PC-3 (cell line): ENCODE data around the gene ANKRD42. TPM values are rescaled to one million over a fixed set of nuclear protein-coding genes. Genes with fewer than 3 reads are reported as not detected.

Experiments
- ATAC-seq: fragments of 200-7000 bp; cut with Tn5 transposase; 2 replicates; pipeline ENCODE4 v1.9.1; 2020; ENCODE audit warnings: mild to moderate bottlenecking, moderate library complexity
- BruUV-seq: library from RNA; stranded (reverse); fragments of 400-500 nt; replicated peaks from 2 replicates; lab custom pipeline; 2021; lab: Mats Ljungman, UMichigan
- CTCF ChIA-PET: fragments of 300-600 bp; sonication (Branson Sonifier 250); formaldehyde crosslinking; loops from one replicate; lab custom pipeline; 2022; ENCODE audit warnings: antibody characterized with exemption; lab: Charles Lee
- POLR2A ChIA-PET: fragments of 300-600 bp; sonication (Branson Sonifier 250); formaldehyde crosslinking; loops from one replicate; lab custom pipeline; 2022; ENCODE audit warnings: antibody characterized with exemption; ENCODE audit not compliant: unreplicated experiment; lab: Charles Lee
- DNase-seq: peaks from one replicate; pipeline ENCODE4 v3.0.0-alpha.2; 2015
- H2AFZ ChIP-seq: fragments of 300-600 bp; sonication (generic); 2 replicates; pipeline ENCODE4 v1.6.0; 2016; ENCODE audit warnings: antibody characterized with exemption, low read length
- H3F3A ChIP-seq: fragments of 300-600 bp; sonication (generic); one replicate; pipeline ENCODE4 v1.6.0; 2017; ENCODE audit warnings: antibody characterized with exemption, low read length, control low read depth, mild to moderate bottlenecking; ENCODE audit not compliant: unreplicated experiment
- H3K27ac ChIP-seq: fragments of 300-600 bp; sonication (generic); 2 replicates; pipeline ENCODE4 v1.5.1; 2016; ENCODE audit warnings: mild to moderate bottlenecking, low read length
- H3K27me3 ChIP-seq: fragments of 300-600 bp; sonication (generic); 2 replicates; pipeline ENCODE4 v1.6.1; 2016; ENCODE audit warnings: low read length, mixed read lengths
- H3K36me3 ChIP-seq: fragments of 300-600 bp; sonication (generic); 2 replicates; pipeline ENCODE4 v1.6.1; 2016; ENCODE audit warnings: low read depth, mixed run types, low read length, mixed read lengths
- H3K4me1 ChIP-seq: fragments of 300-600 bp; sonication (generic); 2 replicates; pipeline ENCODE4 v1.5.1; 2016; ENCODE audit warnings: low read length; ENCODE audit not compliant: insufficient read depth
- H3K4me2 ChIP-seq: fragments of 300-600 bp; sonication (generic); 2 replicates; pipeline ENCODE4 v1.6.0; 2016; ENCODE audit warnings: low read length
- H3K4me3 ChIP-seq: fragments of 300-600 bp; sonication (generic); 2 replicates; pipeline ENCODE4 v1.5.1; 2016; ENCODE audit warnings: mild to moderate bottlenecking, low read length, mixed read lengths
- H3K79me2 ChIP-seq: fragments of 300-600 bp; sonication (generic); 2 replicates; pipeline ENCODE4 v1.6.1; 2017; ENCODE audit warnings: low read length, mixed read lengths
- H3K9ac ChIP-seq: fragments of 300-600 bp; sonication (generic); 2 replicates; pipeline ENCODE4 v1.6.0; 2016; ENCODE audit warnings: mild to moderate bottlenecking, low read length
- H3K9me2 ChIP-seq: fragments of 300-600 bp; sonication (generic); replicated peaks from 2 replicates; pipeline ENCODE4 v1.6.1; 2016; ENCODE audit warnings: mixed run types, low read length, mixed read lengths
- H3K9me3 ChIP-seq: fragments of 300-600 bp; sonication (generic); 2 replicates; pipeline ENCODE4 v1.6.1; 2016; ENCODE audit warnings: low read length, mixed read lengths
- H4K20me1 ChIP-seq: fragments of 300-600 bp; sonication (generic); 2 replicates; pipeline ENCODE4 v1.6.1; 2016; ENCODE audit warnings: low read length, mixed read lengths
- EZH2 ChIP-seq: fragments of 300-600 bp; sonication (generic); IDR thresholded peaks from one replicate; pipeline ENCODE4 v1.6.1; 2017; ENCODE audit warnings: antibody characterized with exemption, mild to moderate bottlenecking, low read length; ENCODE audit not compliant: unreplicated experiment
- EZH2phosphoT487 ChIP-seq: fragments of 300-600 bp; sonication (generic); IDR thresholded peaks from 2 replicates; pipeline ENCODE4 v1.6.1; 2018; ENCODE audit warnings: mild to moderate bottlenecking, antibody characterized with exemption, low read length, borderline replicate concordance
- intact Hi-C: fragments of 100-400 bp; cut with micrococcal nuclease; formaldehyde crosslinking; loops from 2 replicates; pipeline ENCODE4 v1.9.0; 2023
- total RNA-seq: library from RNA; depleted of rRNA; stranded (reverse); fragments of >200 nt; gene quantifications from 2 replicates; pipeline ENCODE4 v1.2.3, GENCODE V29; 2014
- TF ChIP-seq, protein P1 (sequence below): fragments of 300-600 bp; sonication (generic); conservative IDR thresholded peaks from 2 replicates; pipeline ENCODE4 v1.5.1; 2017; ENCODE audit warnings: antibody characterized with exemption, low read depth, mild to moderate bottlenecking, low read length

The ANKRD42 gene
- total RNA-seq, 1 experiment from 2014 or later = 11.2 TPM

DNA sequence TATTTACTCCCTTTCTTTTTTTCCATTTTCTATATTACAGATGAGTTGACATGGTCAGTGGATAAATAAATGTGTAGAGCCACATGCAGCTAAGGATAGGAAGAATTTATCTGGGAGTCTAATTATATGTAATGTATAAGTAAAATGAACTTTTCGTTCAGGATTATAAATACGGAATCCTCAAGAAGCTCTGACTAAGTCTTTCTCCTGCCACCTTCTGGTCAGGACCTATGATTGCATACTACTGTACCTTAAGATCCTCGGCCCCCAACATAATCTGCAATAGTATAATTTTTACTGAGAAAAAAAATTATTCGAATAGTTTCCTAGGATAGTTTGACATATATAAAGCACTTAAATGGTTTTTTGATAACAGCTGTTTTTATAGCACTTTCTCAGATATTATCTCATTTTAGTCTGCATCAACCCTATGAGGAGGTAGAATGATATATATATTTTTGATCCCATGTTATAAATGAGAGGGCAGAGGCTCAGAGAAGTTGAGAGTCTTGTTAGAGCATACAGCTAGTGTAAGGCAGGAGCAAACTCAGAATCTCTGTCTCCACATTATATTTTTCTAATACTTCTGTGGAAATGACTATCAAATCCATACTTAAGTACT lies 56.6 kb downstream of the ANKRD42 start:
- ChIA-PET CTCF (interaction anchor here (0.5 to 1.2 kb wide), 7 partner anchors 32 to 471 kb away, joined by 3 to 7 read pairs (median 3); no protein-coding TSS in a partner anchor), POLR2A (no interaction called here)

DNA sequence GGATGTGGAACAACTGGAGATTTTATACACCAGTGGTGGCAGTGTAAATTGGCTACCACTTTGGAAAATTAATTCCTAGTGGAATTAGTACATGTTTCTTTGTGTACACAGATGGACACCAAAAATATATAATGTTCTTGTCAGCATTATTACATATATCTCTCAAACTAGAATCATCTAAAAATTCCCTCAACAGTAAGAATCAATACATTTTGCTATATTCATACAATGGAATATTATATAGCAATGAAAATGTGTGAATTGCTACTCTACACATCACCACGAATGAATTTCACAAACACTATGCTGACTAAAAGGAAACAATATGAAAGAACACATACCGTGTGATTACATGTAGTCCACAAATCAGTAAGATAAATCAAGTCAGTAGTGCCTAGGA lies 58.8 kb downstream of the ANKRD42 start:
- POLR2A ChIA-PET = no interaction called here
- TF ChIP-seq EZH2 (no peak), EZH2phosphoT487 (no peak)
- TF ChIP-seq, protein P1, sequence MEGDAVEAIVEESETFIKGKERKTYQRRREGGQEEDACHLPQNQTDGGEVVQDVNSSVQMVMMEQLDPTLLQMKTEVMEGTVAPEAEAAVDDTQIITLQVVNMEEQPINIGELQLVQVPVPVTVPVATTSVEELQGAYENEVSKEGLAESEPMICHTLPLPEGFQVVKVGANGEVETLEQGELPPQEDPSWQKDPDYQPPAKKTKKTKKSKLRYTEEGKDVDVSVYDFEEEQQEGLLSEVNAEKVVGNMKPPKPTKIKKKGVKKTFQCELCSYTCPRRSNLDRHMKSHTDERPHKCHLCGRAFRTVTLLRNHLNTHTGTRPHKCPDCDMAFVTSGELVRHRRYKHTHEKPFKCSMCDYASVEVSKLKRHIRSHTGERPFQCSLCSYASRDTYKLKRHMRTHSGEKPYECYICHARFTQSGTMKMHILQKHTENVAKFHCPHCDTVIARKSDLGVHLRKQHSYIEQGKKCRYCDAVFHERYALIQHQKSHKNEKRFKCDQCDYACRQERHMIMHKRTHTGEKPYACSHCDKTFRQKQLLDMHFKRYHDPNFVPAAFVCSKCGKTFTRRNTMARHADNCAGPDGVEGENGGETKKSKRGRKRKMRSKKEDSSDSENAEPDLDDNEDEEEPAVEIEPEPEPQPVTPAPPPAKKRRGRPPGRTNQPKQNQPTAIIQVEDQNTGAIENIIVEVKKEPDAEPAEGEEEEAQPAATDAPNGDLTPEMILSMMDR = no peak

More for the DNA sequence above, 56.6 kb downstream of the ANKRD42 start:
- H3F3A ChIP-seq = no peaks in the 10 kb centered on the region
- TF ChIP-seq EZH2phosphoT487 = no peak
- TF ChIP-seq, protein P1 = peak; percentile 89
- no peak overlapping the region for H3K9ac ChIP-seq
- peak; percentile 89 for ATAC-seq
- intact Hi-C loops = loop anchor here (1.0 to 5.0 kb wide), 6 partner anchors 58 to 567 kb away; partner anchors contain the start of gene ANKRD42
- no peaks in the 10 kb centered on the region for H3K27me3 ChIP-seq
- H3K4me1 ChIP-seq = peaks cover 2% of the 10 kb centered on the region; the same call in 1 of the 2 replicates
- peak; percentile 70 for DNase-seq
- no peak overlapping the region for H2AFZ ChIP-seq
- no peaks in the 10 kb centered on the region for H3K79me2 ChIP-seq
- no peak overlapping the region for H3K4me3 ChIP-seq
- no peaks in the 10 kb centered on the region for H4K20me1 ChIP-seq
- BruUV-seq = no TSS peak
- H3K36me3 ChIP-seq = no peaks in the 10 kb centered on the region
- no peaks in the 10 kb centered on the region for H3K9me2 ChIP-seq
- H3K9me3 ChIP-seq = no peaks in the 10 kb centered on the region
- no peak overlapping the region for H3K4me2 ChIP-seq
- H3K27ac ChIP-seq = no peak overlapping the region

DNA sequence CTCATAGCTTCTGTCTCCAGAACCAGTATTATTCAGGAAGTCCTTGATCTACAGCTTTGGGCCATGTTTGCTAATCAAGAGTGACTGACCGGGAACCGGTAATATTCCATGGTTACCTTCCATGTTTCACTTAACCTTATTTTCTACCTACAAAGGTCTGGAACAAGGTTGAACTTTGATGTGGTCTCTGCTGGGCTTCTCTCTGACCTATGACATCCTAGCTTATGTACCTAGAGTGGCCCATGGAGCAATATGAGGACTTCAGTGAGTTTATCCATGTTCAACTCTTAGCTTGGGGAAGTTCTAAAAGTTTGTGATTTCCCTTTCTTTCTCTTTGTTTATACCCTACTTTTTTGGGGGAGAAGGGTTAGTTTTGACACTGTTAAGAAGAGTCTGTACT lies 59.4 kb downstream of the ANKRD42 start:
- DNase-seq = no peak
- Histone ChIP-seq H3K9me3 (no peaks in the 10 kb centered on the region), H3F3A (peaks cover under 1% of the 10 kb centered on the region), H4K20me1 (no peaks in the 10 kb centered on the region), H3K36me3 (no peaks in the 10 kb centered on the region), H3K4me2 (no peak overlapping the region), H2AFZ (no peak overlapping the region), H3K4me1 (peaks cover 28% of the 10 kb centered on the region), H3K9me2 (no peaks in the 10 kb centered on the region), H3K27me3 (no peaks in the 10 kb centered on the region), H3K4me3 (no peak overlapping the region), H3K9ac (no peak overlapping the region), H3K79me2 (no peaks in the 10 kb centered on the region), H3K27ac (no peak overlapping the region)
- BruUV-seq = no TSS peak
- POLR2A ChIA-PET = no interaction called here
- ATAC-seq = no peak
- TF ChIP-seq EZH2 = no peak
- TF ChIP-seq EZH2phosphoT487 = no peak
- TF ChIP-seq, protein P1 = no peak
- intact Hi-C loops = loop anchor here (5.0 kb wide), 1 partner anchor 61 kb away; the partner anchor contains the start of gene ANKRD42
- CTCF ChIA-PET = no interaction called here

More for the DNA sequence above, 58.8 kb downstream of the ANKRD42 start:
- Histone ChIP-seq H3K79me2 (no peaks in the 10 kb centered on the region), H3K4me3 (no peak overlapping the region), H3K36me3 (no peaks in the 10 kb centered on the region), H3K9me2 (no peaks in the 10 kb centered on the region), H3K4me1 (peaks cover 21% of the 10 kb centered on the region), H3K27ac (no peak overlapping the region), H3K27me3 (no peaks in the 10 kb centered on the region), H3K9ac (no peak overlapping the region), H3K9me3 (no peaks in the 10 kb centered on the region), H3K4me2 (no peak overlapping the region), H2AFZ (no peak overlapping the region), H4K20me1 (no peaks in the 10 kb centered on the region), H3F3A (no peaks in the 10 kb centered on the region)
- DNase-seq (no peak), ATAC-seq (no peak)
- CTCF ChIA-PET = no interaction called here
- BruUV-seq = no TSS peak
- intact Hi-C loops = loop anchor here (5.0 kb wide), 1 partner anchor 60 kb away; the partner anchor contains the start of gene ANKRD42
